HG03442 (cell line): ENCODE results near the gene CD96.
"Not testable (repeated sequence)": the region's sequence is repeated elsewhere in the genome, so short reads cannot be mapped to it uniquely, and the experiment has no call there.

Source experiments
- ATAC-seq: cut with Tn5 transposase; IDR thresholded peaks from one replicate; pipeline ENCODE4 v1.9.1; 2021; ENCODE audit warnings: mild to moderate bottlenecking, moderate library complexity; ENCODE audit not compliant: unreplicated experiment

Gene CD96

GRCh38 chr3:111668888-111669488, 127.0 kb downstream of the CD96 start:
- ATAC-seq: peak; percentile 44

GRCh38 chr3:111669926-111670630, 128.1 kb downstream of the CD96 start:
- no peak for ATAC-seq

GRCh38 chr3:111672461-111672860, 130.5 kb downstream of the CD96 start:
- not testable (repeated sequence) for ATAC-seq

GRCh38 chr3:111675846-111676210, 133.8 kb downstream of the CD96 start:
- no peak for ATAC-seq

GRCh38 chr3:111676211-111677006, 134.4 kb downstream of the CD96 start:
- ATAC-seq: peak; percentile 26

GRCh38 chr3:111677007-111677392, 135.0 kb downstream of the CD96 start:
- ATAC-seq: no peak

GRCh38 chr3:111681661-111682426, 139.8 kb downstream of the CD96 start:
- ATAC-seq: peak; percentile 39

- no peak for ATAC-seq
Measured at GRCh38 chr3:111684640-111685039, 142.6 kb downstream of the CD96 start.

- no peak for ATAC-seq
Measured at GRCh38 chr3:111688190-111688800, 146.3 kb downstream of the CD96 start.

GRCh38 chr3:111690242-111690641, 148.2 kb downstream of the CD96 start:
- ATAC-seq: peak; percentile 95

- ATAC-seq: no peak
Measured at GRCh38 chr3:111691293-111691909, 149.4 kb downstream of the CD96 start.

GRCh38 chr3:111692593-111693552, 150.9 kb downstream of the CD96 start:
- ATAC-seq: peak; percentile 34

GRCh38 chr3:111694471-111694870, 152.5 kb downstream of the CD96 start:
- no peak for ATAC-seq

GRCh38 chr3:111695636-111696117, 153.7 kb downstream of the CD96 start:
- ATAC-seq: no peak

- peak; percentile 71 for ATAC-seq
Measured at GRCh38 chr3:111700054-111700453, 158.1 kb downstream of the CD96 start.

GRCh38 chr3:111701292-111701906, 159.4 kb downstream of the CD96 start:
- ATAC-seq: no peak
